Naive thymus-derived CD4-positive, alpha-beta T cell (primary cell): ENCODE data around the gene MIEF2. TPM values are rescaled to one million over a fixed set of nuclear protein-coding genes. Genes with fewer than 3 reads are reported as not detected.

Experiments used
- ATAC-seq: fragments of 150-1000 bp; cut with Tn5 transposase; 2 replicates; pipeline ENCODE4 v1.10.0; 2021; ENCODE audit warnings: mild to moderate bottlenecking, moderate library complexity
- CTCF ChIA-PET: fragments of 350-600 bp; sonication (Branson Sonifier 250); formaldehyde crosslinking; loops from one replicate; lab custom pipeline; 2021; ENCODE audit warnings: antibody characterized with exemption; lab: Charles Lee
- POLR2A ChIA-PET: fragments of 350-600 bp; sonication (Branson Sonifier 250); formaldehyde crosslinking; loops from one replicate; lab custom pipeline; 2021; ENCODE audit warnings: antibody characterized with exemption, inconsistent platforms; lab: Charles Lee
- DNase-seq, 9 donors: peaks; one replicate each; pipeline versions ENCODE4 v3.0.0 to v3.0.0-alpha.2; 2020 to 2022; ENCODE audit warnings: mixed read lengths in 1 of 9
- H3K27ac ChIP-seq: one replicate; pipeline ENCODE4 v1.7.0; 2013; ENCODE audit warnings: mild to moderate bottlenecking, low read depth, low read length, moderate library complexity
- H3K27me3 ChIP-seq, 2 donors: one replicate each; pipeline ENCODE4 v1.7.0; 2013; ENCODE audit warnings: low read length in 2 of 2, mild to moderate bottlenecking in 2 of 2, moderate library complexity in 2 of 2; ENCODE audit not compliant: control insufficient read depth in 2 of 2, insufficient read depth in 2 of 2
- H3K36me3 ChIP-seq, 3 experiments: 1 replicate in 2 of 3; 2 replicates in 1 of 3; pipeline ENCODE4 v1.7.0; 2013; ENCODE audit warnings: low read length in 3 of 3, mild to moderate bottlenecking in 3 of 3, moderate library complexity in 1 of 3; ENCODE audit not compliant: insufficient read depth in 3 of 3, control insufficient read depth in 2 of 3
- H3K4me1 ChIP-seq, 2 donors: one replicate each; pipeline ENCODE4 v1.7.0; 2013; ENCODE audit warnings: low read length in 2 of 2, mild to moderate bottlenecking in 2 of 2, moderate library complexity in 1 of 2; ENCODE audit not compliant: control insufficient read depth in 2 of 2, insufficient read depth in 2 of 2
- H3K4me3 ChIP-seq: 2 replicates; pipeline ENCODE4 v1.7.0; 2013; ENCODE audit warnings: mild to moderate bottlenecking, low read length
- H3K9me3 ChIP-seq, 3 experiments: 1 replicate in 2 of 3; 2 replicates in 1 of 3; pipeline ENCODE4 v1.7.0; 2013; ENCODE audit warnings: low read length in 3 of 3; ENCODE audit not compliant: control insufficient read depth in 2 of 3
- H3K27ac Mint-ChIP-seq, 9 donors: one replicate each; pipeline ENCODE4 v1.8.0; 2020 to 2022; ENCODE audit warnings: mixed read lengths in 9 of 9, mild to moderate bottlenecking in 8 of 9, moderate library complexity in 5 of 9, inconsistent platforms in 2 of 9
- H3K27me3 Mint-ChIP-seq, 5 donors: one replicate each; pipeline ENCODE4 v1.8.0; 2021 to 2022; ENCODE audit warnings: mixed read lengths in 5 of 5, mild to moderate bottlenecking in 1 of 5
- H3K36me3 Mint-ChIP-seq, 5 donors: one replicate each; pipeline ENCODE4 v1.8.0; 2020 to 2022; ENCODE audit warnings: mixed read lengths in 5 of 5, mild to moderate bottlenecking in 3 of 5, inconsistent platforms in 1 of 5
- H3K4me1 Mint-ChIP-seq, 7 donors: one replicate each; pipeline ENCODE4 v1.8.0; 2020 to 2022; ENCODE audit warnings: mixed read lengths in 7 of 7, mild to moderate bottlenecking in 3 of 7, inconsistent platforms in 1 of 7
- H3K4me3 Mint-ChIP-seq, 10 donors: one replicate each; pipeline ENCODE4 v1.8.0; 2020 to 2022; ENCODE audit warnings: mild to moderate bottlenecking in 10 of 10, mixed read lengths in 10 of 10, moderate library complexity in 6 of 10, inconsistent platforms in 2 of 10
- H3K9me3 Mint-ChIP-seq, 11 donors: one replicate each; pipeline ENCODE4 v1.8.0; 2020 to 2022; ENCODE audit warnings: mixed read lengths in 11 of 11, mild to moderate bottlenecking in 4 of 11, inconsistent platforms in 1 of 11, moderate library complexity in 1 of 11
- intact Hi-C, 2 donors: fragments of 100-400 bp; cut with micrococcal nuclease; formaldehyde crosslinking; loops; one replicate each; pipeline ENCODE4 v1.15.1; 2023
- polyA plus RNA-seq, 2 donors: library from polyadenylated mRNA; unstranded; fragments of 300-500 nt; fragmentation: Illumina TruSeq; gene quantifications; one replicate each; pipeline ENCODE4 v1.2.3, GENCODE V29; 2021
- total RNA-seq, 6 experiments: library from RNA in 5 of 6; stranded (reverse) in 5 of 6; gene quantifications; 1 replicate in 5 of 6; 2 replicates in 1 of 6; pipeline ENCODE4 v1.2.3 and lab custom pipeline; 2021 to 2026

The MIEF2 gene
- total and polyA plus RNA-seq, 7 experiments from 2014 or later = 6.5 to 22.5 (median 15.1) TPM

DNA sequence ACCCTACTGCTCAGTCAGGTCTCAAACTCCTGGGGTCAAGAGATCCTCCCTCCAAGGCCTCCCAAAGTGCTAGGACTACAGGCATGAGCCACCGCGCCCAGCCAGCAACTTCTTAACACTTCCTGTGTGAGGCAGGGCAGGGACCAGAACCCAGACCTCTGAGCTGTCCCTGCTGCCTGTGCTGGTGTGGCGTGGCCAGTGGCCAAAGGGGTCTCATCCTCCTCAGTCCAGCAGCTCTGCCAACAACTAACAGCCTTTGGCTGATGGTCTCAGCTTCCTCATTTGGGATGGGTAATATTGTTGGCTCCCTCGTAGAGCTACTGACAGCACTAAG lies 36.4 kb upstream of the MIEF2 start:
- Histone ChIP-seq H3K27me3 (no peaks in the 10 kb centered on the region), H3K4me3 (no peak overlapping the region), H3K4me1 (peaks cover 7 to 13% of the 10 kb centered on the region in 2 donors), H3K9me3 (no peaks in the 10 kb centered on the region), H3K36me3 (no peaks in the 10 kb centered on the region), H3K27ac (no peak overlapping the region)
- DNase-seq (no peak), ATAC-seq (no peak)
- Mint-ChIP-seq H3K4me1 (peaks cover 24 to 30% (median 27%) of the 10 kb centered on the region in 7 donors), H3K9me3 (peaks cover 0 to 4% (median 0%) of the 10 kb centered on the region in 11 donors), H3K27ac (no peak overlapping the region), H3K4me3 (no peak overlapping the region), H3K27me3 (peaks cover 0 to 2% (median 0%) of the 10 kb centered on the region in 5 donors), H3K36me3 (no peaks in the 10 kb centered on the region)
- CTCF ChIA-PET = interaction anchor here (1.0 kb wide), 2 partner anchors 27 to 450 kb away, joined by 3 read pairs; no protein-coding TSS in a partner anchor
- POLR2A ChIA-PET = interaction anchor here (0.7 to 2.0 kb wide), 5 partner anchors 10 to 516 kb away, joined by 3 to 8 read pairs (median 3); partner anchors contain the start of gene ALKBH5
- intact Hi-C loops = loop anchor here in 1 of 2 donors (2.0 kb wide), 2 partner anchors 543 to 747 kb away; partner anchors contain the start of genes MED9 and RAI1

DNA sequence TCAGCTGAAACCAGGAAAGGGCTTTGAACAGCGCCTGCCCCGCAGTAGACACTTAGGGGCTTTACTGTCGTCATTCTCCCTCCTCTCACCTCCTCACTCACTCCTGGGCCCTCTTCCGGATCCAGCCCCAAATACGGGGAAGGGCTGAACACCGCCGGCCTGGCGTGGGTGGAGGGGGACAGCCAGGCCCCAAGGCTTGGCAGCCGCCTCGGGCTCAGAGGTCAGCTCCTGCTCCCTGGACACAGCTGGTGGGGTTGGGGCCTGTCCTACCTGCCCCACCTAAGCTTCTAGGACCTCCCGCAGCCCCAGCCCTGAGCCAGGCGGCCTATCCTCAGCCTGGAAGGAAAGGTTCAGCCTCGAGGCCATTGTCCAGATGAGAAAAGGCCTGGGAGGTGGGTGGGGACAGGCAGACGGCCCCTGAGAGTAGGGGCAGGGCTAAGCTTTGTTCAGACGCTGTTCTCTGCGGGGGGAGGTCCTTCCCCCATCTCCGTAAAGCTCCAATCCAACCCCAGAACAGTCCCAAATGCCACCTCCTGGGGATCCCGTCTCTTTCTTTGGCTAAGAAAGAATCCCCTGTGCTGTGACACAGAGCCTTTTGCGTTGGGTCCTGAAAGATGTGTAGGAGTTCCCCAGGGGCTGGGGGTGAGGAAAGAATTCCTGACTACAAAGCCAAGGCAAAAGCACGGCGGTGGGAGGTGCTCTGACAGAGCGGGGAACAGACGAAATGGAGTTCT lies 35.9 kb upstream of the MIEF2 start:
- H3K27me3 ChIP-seq = no peaks in the 10 kb centered on the region
- Mint-ChIP-seq H3K9me3 (peaks cover 0 to 4% (median 0%) of the 10 kb centered on the region in 11 donors), H3K27me3 (no peaks in the 10 kb centered on the region), H3K27ac (peak overlapping the region in 4 of 9 donors; percentile 64 to 80 (median 77)), H3K4me3 (peak overlapping the region; percentile 54 to 88 (median 64)), H3K4me1 (peaks cover 24 to 30% (median 27%) of the 10 kb centered on the region in 7 donors), H3K36me3 (no peaks in the 10 kb centered on the region)
- intact Hi-C loops = loop anchor here (1.0 to 2.0 kb wide), 6 partner anchors 36 to 748 kb away; partner anchors contain the start of genes ALKBH5 (in 2 of the 2), MIEF2 (in 2 of the 2), SMCR8 (in 2 of the 2) and MED9 (in 1 of the 2)
- H3K4me3 ChIP-seq = peak overlapping the region; percentile 46
- H3K27ac ChIP-seq = peak overlapping the region; percentile 34
- peaks cover 7 to 13% of the 10 kb centered on the region in 2 donors for H3K4me1 ChIP-seq
- POLR2A ChIA-PET = interaction anchor here (0.7 to 2.0 kb wide), 6 partner anchors 10 to 515 kb away, joined by 3 to 8 read pairs (median 3); partner anchors contain the start of gene ALKBH5
- no peaks in the 10 kb centered on the region for H3K9me3 ChIP-seq
- CTCF ChIA-PET = interaction anchor here (1.0 kb wide), 2 partner anchors 27 to 450 kb away, joined by 3 read pairs; no protein-coding TSS in a partner anchor
- ATAC-seq (no peak), DNase-seq (no peak)
- no peaks in the 10 kb centered on the region for H3K36me3 ChIP-seq

- H3K4me1 ChIP-seq = peaks cover 7 to 13% of the 10 kb centered on the region in 2 donors
- Mint-ChIP-seq H3K27me3 (no peaks in the 10 kb centered on the region), H3K9me3 (peaks cover 0 to 4% (median 0%) of the 10 kb centered on the region in 11 donors), H3K27ac (peak within 1 kb of the TSS; percentile 71 to 95 (median 90)), H3K4me1 (peaks cover 24 to 30% (median 27%) of the 10 kb centered on the region in 7 donors), H3K36me3 (no peaks in the 10 kb centered on the region), H3K4me3 (peak within 1 kb of the TSS; percentile 88 to 100 (median 94))
- H3K27me3 ChIP-seq = no peaks in the 10 kb centered on the region
- H3K4me3 ChIP-seq = peak within 1 kb of the TSS; percentile 83
- ChIA-PET POLR2A (interaction anchor here (0.7 to 2.0 kb wide), 3 partner anchors 11 to 42 kb away, joined by 3 to 8 read pairs (median 3); partner anchors contain the start of gene ALKBH5), CTCF (no interaction called here)
- ATAC-seq (peak; percentile 99), DNase-seq (peak; percentile 92 to 98 (median 94))
- H3K9me3 ChIP-seq = no peaks in the 10 kb centered on the region
- intact Hi-C loops = loop anchor here (1.0 to 2.0 kb wide), 6 partner anchors 35 to 748 kb away; partner anchors contain the start of genes ALKBH5 (in 2 of the 2), MIEF2 (in 2 of the 2), SMCR8 (in 2 of the 2) and MED9 (in 1 of the 2)
- no peaks in the 10 kb centered on the region for H3K36me3 ChIP-seq
- peak within 1 kb of the TSS; percentile 73 for H3K27ac ChIP-seq
Measured at GRCh38 chr17:18225121-18225641, 35.3 kb upstream of the MIEF2 start, which contains the start of gene LLGL1. LLGL1 (plus strand) TSS chr17:18225635; CDS start chr17:18225683, 48 bp downstream.

DNA sequence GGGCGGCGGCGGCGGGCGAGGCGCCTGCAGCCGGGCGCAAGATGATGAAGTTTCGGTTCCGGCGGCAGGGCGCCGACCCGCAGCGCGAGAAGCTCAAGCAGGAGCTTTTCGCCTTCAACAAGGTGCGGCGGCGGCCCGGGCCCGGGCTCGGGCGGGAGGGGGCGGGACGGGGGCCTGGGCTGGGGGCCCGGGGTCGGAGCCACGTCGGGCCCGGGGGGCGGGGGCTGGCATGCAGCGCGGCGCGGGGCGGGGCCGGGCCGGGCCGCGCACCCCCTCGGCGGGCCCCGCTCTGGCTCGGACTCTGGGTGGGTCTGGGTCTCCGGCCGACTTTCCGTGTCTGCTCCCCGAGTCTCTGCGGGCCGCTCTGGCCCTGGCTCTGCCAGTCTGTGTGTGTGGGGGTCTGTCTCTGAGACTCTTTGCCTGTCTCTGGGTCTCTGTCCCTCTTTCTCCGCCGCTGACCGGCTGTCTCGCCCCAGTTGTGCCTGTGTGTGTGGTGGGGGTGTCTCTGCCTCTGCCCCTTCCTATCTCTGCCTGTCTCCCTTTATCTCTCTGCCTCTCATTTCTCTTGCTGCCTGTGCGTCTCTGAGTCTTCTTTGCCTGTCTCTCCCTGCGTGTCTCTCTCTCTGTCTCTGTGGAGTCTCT lies 34.7 kb upstream of the MIEF2 start:
- Mint-ChIP-seq H3K9me3 (peaks cover 0 to 4% (median 0%) of the 10 kb centered on the region in 11 donors), H3K4me3 (peak overlapping the region; percentile 88 to 100 (median 94)), H3K27me3 (no peaks in the 10 kb centered on the region), H3K27ac (peak overlapping the region; percentile 71 to 95 (median 90)), H3K36me3 (no peaks in the 10 kb centered on the region), H3K4me1 (peaks cover 24 to 30% (median 27%) of the 10 kb centered on the region in 7 donors)
- peak in 3 of 9 donors; percentile 16 to 27 (median 18) for DNase-seq
- Histone ChIP-seq H3K4me1 (peaks cover 7 to 13% of the 10 kb centered on the region in 2 donors), H3K27me3 (no peaks in the 10 kb centered on the region), H3K27ac (peak overlapping the region; percentile 73), H3K36me3 (no peaks in the 10 kb centered on the region), H3K4me3 (peak overlapping the region; percentile 83), H3K9me3 (no peaks in the 10 kb centered on the region)
- POLR2A ChIA-PET = no interaction called here
- intact Hi-C loops = loop anchor here (1.0 to 2.0 kb wide), 6 partner anchors 35 to 749 kb away; partner anchors contain the start of genes ALKBH5 (in 2 of the 2), MIEF2 (in 2 of the 2), SMCR8 (in 2 of the 2) and MED9 (in 1 of the 2)
- CTCF ChIA-PET = no interaction called here
- ATAC-seq = no peak

- Mint-ChIP-seq H3K36me3 (no peaks in the 10 kb centered on the region), H3K4me3 (peak overlapping the region; percentile 88 to 100 (median 94)), H3K9me3 (peaks cover 0 to 4% (median 0%) of the 10 kb centered on the region in 11 donors), H3K27me3 (no peaks in the 10 kb centered on the region), H3K27ac (peak overlapping the region; percentile 71 to 95 (median 90)), H3K4me1 (peaks cover 24 to 30% (median 27%) of the 10 kb centered on the region in 7 donors)
- ChIA-PET POLR2A (no interaction called here), CTCF (no interaction called here)
- intact Hi-C loops = no loop called here
- H3K9me3 ChIP-seq = no peaks in the 10 kb centered on the region
- ATAC-seq = no peak
- DNase-seq = peak in 1 of 9 donors; percentile 5
- H3K4me1 ChIP-seq = peaks cover 7 to 13% of the 10 kb centered on the region in 2 donors
- H3K27ac ChIP-seq = peak overlapping the region; percentile 73
- H3K36me3 ChIP-seq = no peaks in the 10 kb centered on the region
- H3K4me3 ChIP-seq = peak overlapping the region; percentile 83
- H3K27me3 ChIP-seq = no peaks in the 10 kb centered on the region
Measured at GRCh38 chr17:18226284-18226945, 34.0 kb upstream of the MIEF2 start.
